IPS DF 4.7 (cell line): ENCODE results near the gene SUPV3L1.
A peak's percentile ranks its signal among the peaks of the same experiment; 100 is the strongest.
"Not testable (repeated sequence)": the region's sequence is repeated elsewhere in the genome, so short reads cannot be mapped to it uniquely, and the experiment has no call there.

Experiments used
- DNase-seq: peaks from one replicate; pipeline ENCODE4 v3.0.0-alpha.2; 2013; ENCODE audit warnings: low spot score; ENCODE audit errors: extremely low read depth

SUPV3L1 gene

DNA sequence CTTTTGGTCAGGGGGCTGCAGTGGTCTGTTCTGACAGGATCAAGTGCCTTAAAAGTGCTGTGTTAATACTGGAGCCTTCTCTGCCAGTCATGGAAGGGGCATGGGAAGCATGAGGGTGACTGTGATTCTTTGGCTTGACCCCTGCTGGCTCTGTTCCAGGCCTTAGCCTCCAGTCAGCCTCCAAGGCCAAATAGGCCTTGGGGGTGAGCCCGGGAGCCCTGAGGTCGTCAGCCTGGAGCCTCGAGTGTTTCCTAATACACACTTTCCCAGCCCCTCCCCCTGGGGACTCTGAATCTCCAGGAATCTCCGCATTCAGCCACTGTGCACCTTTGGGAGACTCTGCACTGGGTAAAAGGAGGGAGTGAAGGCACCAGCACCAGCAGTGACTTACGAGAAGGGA, 50.1 kb downstream of the SUPV3L1 start:
- DNase-seq, result no peak

DNA sequence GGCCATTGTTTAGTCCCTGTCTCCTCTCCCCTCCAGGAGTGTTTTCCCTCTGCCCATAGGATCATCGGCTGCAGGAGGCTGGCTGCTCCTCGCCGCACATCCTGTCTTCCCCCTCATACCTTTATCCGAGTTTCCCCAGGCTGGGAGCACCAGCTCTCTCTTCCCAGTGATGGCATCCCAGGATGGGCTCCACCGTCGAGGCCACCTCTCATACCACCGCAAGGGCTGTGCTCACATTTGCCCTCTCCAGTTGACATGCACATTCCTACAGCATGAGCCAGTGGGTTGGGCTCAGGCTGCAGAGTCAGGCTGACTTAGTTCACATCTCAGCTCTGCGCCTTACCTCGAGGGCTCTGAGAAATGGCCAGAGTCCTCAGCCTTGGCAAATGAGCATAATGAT, 52.2 kb downstream of the SUPV3L1 start:
- DNase-seq, result no peak

GRCh38 chr10:69232736-69233480, 52.9 kb downstream of the SUPV3L1 start:
- DNase-seq, result no peak

DNA sequence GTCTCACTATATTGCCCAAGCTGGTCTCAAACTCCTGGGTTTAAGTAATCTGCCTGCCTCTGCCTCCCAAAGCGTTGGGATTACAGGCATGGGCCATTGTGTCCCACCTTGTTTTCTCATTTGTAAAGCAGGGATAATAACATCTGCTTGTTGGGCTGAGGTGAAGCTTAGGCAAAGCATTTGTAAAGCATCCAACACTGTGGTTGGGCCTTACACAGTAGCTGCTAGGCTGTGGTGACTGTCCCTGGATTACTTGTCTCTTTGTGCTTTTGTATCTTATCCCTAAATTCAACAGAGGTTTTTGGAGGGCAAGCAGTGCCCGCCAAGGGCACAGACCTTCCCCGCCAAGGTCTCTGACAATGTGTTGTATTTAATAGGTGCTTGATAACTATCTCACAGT, 54.4 kb downstream of the SUPV3L1 start:
- no peak for DNase-seq

GRCh38 chr10:69237528-69238159, 57.6 kb downstream of the SUPV3L1 start:
- DNase-seq, result peak; percentile 72

DNA sequence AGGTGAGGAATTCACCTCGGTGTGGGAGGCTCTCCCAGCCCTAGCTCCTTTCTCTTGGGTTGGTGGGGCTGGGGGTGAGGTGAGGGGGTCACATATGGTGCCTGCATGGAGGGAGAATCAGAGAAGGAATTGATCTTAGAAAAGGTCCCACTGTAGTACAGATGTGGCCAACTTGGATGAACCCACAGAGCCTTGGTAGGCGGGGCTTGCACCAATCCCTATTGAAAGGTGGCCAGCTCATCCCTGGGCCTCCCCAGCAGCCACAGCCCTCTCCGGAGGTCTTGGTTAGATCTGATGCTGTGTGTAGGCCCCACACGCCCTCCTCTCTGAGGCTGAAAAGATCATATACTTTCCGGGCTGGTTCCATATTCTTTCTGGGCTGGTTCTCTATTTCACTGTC, 59.1 kb downstream of the SUPV3L1 start:
- DNase-seq, result no peak

GRCh38 chr10:69239816-69240434, 59.9 kb downstream of the SUPV3L1 start:
- no peak for DNase-seq

DNA sequence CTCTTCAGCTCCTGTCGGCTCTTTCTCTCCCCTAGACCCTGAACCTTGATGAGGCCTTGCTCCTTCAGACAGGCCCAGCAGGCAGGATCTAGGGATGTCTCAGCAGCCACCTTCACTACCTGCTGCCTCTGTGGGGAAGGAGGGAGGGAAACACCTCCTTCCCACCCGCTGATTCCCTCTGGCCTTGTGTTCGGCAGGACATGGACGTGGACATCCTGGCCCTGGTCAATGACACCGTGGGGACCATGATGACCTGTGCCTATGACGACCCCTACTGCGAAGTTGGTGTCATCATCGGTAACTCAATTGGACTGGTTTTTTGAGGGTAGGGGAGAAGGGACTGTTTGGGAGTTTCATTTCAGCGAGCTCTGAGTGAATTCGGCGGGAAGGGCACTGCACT, 60.4 kb downstream of the SUPV3L1 start:
- no peak for DNase-seq

GRCh38 chr10:69241575-69241974, 61.5 kb downstream of the SUPV3L1 start:
- DNase-seq, result no peak

DNA sequence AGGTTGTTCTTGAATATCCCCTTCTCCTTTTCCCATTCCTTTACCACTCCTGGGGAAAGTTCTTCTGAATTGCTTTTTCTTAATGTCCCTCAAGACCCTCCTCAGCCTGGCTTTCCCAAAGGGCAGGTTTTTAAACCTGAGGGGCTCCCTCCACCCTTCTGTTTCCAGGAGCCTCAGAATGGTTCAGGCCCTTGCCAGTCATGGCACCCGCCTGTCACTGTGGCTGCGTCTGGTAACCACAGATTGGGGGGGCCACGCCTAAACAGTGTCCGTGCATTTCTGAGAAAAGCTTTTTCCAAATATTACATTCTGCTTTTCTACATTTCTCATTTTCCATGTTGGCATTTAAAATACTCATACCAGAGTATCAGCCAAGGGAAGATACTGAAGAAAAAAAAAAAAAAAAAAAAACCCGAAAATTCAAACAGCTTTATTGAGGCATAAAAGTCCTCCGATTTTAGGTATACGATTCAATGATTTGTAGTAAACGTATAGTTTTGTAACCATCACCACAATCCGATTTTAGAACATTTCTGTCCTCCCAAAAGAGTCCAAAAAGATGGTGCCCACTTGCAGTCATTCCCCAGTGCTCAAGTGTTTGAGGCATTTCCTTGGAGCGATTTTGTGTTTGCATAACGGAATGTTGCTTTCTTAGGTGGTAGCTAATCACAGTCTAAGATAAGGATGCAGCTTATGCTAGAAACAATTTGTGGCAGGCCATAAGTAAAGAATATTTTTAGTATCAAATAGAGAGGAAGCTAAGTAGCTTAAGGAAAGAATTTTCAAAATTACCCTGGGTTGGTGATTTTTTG, 62.2 kb downstream of the SUPV3L1 start:
- DNase-seq, result no peak

- DNase-seq, result no peak
These were observed 62.8 kb downstream of the SUPV3L1 start for GRCh38 chr10:69242852-69243212.

DNA sequence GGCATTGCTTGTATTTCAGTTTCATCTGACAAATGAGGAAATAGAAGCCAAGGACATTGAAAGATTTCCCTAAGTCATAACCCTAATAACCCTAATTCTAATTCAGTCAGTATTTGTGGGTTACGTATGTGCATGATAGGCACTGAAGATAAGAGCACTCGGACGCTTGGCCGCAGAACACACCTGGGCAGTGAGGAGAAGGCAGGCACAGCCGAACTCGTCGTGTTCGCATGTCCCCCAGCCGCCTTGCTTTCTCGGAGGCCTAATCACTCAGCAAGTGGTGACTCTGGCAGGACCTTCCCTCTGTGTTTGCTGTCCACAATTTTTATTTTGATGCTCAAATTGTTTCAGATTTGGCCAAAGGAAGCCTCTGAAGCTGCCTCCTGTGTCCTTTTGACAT, 63.8 kb downstream of the SUPV3L1 start:
- no peak for DNase-seq

- no peak for DNase-seq
These were observed 66.0 kb downstream of the SUPV3L1 start for GRCh38 chr10:69246036-69246435.

DNA sequence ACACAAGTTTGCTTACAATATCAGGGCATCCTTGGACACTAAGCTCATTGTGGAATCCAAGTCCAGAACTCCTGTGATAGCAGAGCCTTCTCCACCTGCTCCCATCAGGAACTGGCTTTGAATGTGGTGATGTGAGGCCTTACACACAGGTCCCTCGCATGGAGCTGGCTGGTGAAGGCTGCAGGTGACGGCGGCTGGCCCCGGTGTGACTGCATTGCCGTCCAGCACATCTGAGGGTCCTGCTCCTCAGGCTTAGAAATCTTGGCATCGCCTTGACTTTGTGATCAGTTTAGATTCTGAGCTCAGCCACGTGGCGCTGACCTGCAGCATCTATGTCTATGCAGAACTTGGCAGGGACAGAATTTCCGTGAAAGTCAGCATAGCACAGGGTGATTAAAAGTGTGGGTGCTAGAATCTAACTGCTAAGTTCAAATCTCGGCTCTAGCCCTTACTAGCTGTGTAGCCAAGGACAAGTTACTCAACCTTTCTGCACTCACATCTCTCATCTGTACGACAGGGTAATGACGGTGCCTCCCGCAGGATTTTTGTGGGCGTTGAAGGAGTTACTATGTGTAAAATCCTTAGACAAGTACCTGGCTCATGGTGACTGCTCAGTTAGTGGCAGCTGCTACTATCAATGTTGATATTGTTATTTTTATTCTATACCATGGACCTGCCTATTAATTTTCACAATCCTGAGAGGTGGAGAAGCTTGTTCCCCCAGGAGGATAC, 66.7 kb downstream of the SUPV3L1 start:
- no peak for DNase-seq

DNA sequence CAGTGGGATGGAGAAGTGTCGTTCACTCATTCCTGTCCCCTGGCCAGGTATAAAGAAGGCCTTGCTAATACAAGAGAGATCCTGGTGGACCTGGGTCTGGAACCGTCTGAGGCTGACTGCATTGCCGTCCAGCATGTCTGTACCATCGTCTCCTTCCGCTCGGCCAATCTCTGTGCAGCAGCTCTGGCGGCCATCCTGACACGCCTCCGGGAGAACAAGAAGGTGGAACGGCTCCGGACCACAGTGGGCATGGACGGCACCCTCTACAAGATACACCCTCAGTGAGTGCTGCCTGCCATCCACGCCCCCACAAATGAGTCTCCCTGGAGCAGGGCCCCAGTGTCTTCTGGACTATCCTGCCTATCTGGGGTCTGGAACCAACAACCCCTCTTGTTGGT, 67.3 kb downstream of the SUPV3L1 start:
- no peak for DNase-seq

GRCh38 chr10:69248117-69248730, 68.2 kb downstream of the SUPV3L1 start:
- DNase-seq, result no peak

DNA sequence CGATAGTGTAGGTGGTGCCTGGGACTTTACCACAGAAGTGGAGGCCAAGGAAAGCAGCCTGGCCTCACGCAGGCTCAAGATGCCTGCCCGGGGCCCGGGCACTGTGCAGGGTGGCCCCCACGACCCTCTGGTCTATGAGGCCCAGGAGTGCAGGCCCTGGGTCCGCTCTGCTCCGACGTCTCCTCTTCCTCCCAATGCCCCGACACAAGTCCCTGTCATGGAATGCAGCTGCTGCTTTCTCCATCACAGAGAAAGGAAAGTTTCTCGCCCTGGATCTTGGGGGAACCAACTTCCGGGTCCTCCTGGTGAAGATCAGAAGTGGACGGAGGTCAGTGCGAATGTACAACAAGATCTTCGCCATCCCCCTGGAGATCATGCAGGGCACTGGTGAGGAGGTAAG, 70.0 kb downstream of the SUPV3L1 start:
- DNase-seq, result no peak

DNA sequence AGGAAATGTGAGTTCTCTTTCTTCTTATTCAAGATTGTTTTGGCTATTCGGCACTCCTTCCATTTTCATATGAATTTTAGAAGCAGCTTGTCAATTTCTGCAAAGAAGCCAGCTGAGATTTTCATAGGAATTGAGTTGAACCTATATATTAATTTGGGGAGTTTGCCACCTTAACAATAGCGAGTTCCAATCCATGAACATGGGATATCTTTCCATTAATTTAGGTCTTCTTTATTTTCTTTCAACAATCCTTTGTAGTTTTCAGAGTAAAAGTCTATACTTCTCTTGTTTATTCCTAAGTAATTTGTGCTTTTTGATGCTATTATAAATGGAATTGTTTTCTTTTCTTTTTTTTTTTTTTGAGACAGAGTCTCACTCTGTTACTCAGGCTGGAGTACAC, 71.4 kb downstream of the SUPV3L1 start:
- DNase-seq, result not testable (repeated sequence)

DNA sequence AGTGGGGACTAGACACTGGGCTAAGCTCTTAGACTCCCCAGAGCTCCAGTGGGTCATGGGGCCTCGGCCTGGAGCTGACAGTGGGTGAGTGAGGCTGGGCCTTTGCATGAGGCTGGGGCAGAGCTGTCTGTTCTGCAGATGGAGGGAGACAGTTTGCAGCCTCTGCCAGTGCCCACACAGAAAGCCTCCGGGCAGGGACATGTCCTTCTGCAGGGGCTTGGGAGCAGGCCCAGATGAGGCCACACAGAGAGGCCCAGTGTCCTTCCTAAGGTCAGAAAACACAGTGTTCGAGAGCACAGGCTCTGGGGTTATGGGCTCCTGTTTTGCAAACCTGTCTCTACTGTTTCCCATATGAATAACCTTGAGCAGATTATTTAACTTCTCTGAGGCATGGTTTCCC, 73.1 kb downstream of the SUPV3L1 start:
- no peak for DNase-seq

- DNase-seq, result no peak
These were observed 74.8 kb downstream of the SUPV3L1 start for GRCh38 chr10:69254877-69255276.
